ENCODE results near the gene BRCA2.

Gene BRCA2

GRCh38 chr13:32381539-32381938 is 66.2 kb downstream of the BRCA2 start:
- no peak overlapping the region for H3K4me3 ChIP-seq
- no peak overlapping the region for H3K27ac ChIP-seq

- H3K4me3 ChIP-seq, result no peak overlapping the region
- H3K27ac ChIP-seq, result no peak overlapping the region
These were observed 68.7 kb downstream of the BRCA2 start for GRCh38 chr13:32383836-32384618.

- no peak overlapping the region for H3K27ac ChIP-seq
- no peak overlapping the region for H3K4me3 ChIP-seq
These were observed 69.4 kb downstream of the BRCA2 start for GRCh38 chr13:32384702-32385101.

GRCh38 chr13:32385410-32385809 is 70.1 kb downstream of the BRCA2 start:
- Histone ChIP-seq H3K27ac (no peak overlapping the region), H3K4me3 (no peak overlapping the region)

- H3K27ac ChIP-seq, result no peak overlapping the region
- no peak overlapping the region for H3K4me3 ChIP-seq
These were observed 74.7 kb downstream of the BRCA2 start for GRCh38 chr13:32390048-32390447.

DNA sequence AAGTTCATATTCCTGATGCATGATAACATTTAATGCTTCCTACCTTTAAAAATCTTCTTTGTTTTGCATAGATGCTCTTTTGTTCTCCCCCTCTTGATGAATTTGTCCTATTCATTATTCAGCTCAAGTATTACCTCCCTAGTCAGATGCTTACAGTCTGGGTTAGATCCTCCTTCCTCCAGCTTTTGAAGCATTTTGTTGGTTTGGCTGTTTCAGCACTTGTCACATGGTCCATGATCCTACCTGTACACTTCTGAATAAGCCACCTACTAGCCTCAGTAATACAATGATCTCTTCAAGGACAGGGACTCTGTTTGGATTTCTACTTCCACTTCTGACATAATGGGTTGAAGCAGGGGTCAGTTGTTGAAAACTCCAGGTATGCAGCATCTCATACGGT is 75.2 kb downstream of the BRCA2 start:
- Histone ChIP-seq H3K27ac (no peak overlapping the region), H3K4me3 (no peak overlapping the region)

DNA sequence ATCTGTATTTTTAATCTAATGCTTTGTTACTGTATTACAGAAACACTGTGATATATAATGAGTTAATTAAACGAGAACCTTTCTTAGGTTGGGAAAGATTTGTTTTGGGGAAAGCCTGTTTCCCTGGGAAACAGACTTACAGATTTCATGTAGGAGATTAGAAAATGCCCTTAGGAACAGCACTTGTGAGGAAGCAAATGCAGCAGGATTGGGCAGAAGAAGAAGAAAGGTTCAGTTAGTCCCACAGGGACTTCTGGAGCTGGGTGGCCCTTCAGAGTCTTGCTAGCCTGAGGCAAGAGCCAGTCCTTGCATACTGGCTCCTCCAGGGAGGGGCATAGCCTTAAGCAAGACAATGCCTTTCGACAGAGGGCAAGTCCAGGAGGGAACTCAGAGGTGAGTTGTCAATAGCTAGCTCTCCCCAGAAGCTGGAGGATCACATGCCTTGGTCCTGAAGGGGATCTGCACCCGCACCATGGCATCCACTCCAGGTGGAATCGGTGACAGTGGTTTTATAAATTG is 75.9 kb downstream of the BRCA2 start:
- no peak overlapping the region for H3K27ac ChIP-seq
- H3K4me3 ChIP-seq, result no peak overlapping the region

DNA sequence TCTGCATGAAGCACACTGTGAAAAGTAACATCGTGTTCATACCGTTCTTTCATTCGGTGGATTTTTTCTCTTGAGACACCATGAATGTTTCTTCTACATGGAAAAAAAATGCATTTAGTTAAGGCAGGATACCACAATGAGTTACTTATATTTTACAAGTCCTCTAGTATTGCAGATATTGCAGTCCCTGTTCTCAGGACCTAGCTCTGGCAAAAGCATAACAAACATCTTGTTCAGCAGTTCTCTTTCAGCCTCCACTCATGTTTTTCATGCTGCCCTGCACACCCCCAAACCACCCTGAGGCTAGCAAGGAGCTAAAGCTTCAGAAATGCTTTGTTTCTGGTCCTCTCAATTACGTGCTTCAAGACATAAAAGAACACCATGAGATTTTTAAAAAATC is 87.8 kb downstream of the BRCA2 start:
- no peak overlapping the region for H3K27ac ChIP-seq

GRCh38 chr13:32407854-32408253 is 92.5 kb downstream of the BRCA2 start:
- no peak overlapping the region for H3K27ac ChIP-seq
- no peak overlapping the region for H3K4me3 ChIP-seq

More for the DNA sequence above, 87.8 kb downstream of the BRCA2 start:
- no peak overlapping the region for H3K4me3 ChIP-seq

DNA sequence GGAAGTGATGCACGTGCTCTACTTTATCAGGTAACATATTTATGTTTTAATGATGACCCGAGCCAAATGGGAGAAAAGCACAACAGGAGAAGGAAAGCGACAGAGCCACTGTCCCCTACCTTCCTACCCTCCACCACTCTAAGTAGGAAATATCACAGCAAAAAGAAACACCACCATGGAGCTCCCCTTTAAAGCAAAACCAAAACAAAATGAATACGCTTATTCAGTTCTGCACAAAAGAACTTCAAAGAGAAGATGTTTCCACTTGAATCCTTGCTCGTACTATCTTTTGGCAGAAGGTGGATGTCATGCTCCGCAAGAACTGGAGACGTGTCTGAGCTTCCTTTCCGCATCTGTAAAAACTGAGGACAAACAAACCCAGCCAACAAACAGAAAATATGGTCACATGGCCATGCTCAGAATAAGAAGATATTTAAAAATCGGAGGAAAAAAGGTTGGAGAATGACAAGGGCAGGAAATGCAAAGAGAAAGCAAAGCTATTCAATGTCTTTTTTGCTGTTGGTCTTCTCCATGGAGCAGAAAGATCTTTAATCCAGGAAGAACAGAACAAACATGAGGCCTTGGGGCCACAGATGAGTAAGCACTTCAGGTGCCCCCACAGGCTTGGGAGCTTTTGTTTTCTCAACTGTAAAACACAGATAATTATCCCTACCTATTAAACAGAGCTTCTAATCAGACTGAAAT is 93.1 kb downstream of the BRCA2 start:
- H3K27ac ChIP-seq, result no peak overlapping the region
- H3K4me3 ChIP-seq, result no peak overlapping the region

GRCh38 chr13:32409001-32409313 is 93.6 kb downstream of the BRCA2 start:
- Histone ChIP-seq H3K27ac (no peak overlapping the region), H3K4me3 (no peak overlapping the region)

DNA sequence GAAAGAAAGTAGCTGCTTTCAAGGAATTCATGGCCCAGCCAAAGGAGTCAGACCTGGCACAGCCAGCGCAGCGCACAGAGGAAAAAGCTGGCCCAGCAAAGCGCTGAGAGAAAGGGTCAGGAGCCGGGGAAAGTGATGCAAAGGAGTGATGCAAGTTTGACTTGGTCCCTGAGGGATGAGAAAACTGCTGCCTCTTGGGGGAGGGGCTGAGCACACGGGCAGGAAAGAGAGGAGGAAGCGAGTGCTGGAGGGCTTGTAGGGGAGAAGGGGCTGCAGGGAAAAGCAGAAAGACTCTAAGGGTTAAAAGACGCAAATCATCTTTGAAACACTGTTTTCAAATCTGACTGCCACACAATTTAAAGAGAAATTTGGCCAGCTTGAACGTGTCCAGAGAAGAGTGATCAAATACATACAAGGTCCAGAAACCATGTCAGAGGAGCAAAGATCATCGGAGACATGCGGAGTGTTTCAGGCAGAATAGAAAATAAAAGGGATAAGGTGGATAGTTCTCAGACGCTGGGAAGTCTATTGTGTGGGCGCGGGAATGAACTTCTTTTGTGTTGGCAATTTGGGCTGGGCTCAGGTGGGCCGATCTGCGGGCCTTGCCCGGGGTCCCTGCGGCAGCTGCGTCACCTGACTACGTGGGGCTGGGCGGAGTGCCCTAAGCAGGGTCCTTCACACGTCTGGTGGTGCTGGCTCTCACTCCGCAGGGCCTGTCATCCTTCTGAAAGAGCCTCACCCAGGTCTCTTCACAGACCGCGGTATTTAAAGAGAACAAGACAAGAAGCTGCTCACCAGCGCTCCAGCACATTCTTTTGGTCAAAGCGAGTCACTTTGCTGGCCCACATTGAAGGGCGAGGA is 94.5 kb downstream of the BRCA2 start:
- H3K4me3 ChIP-seq, result no peak overlapping the region
- no peak overlapping the region for H3K27ac ChIP-seq

DNA sequence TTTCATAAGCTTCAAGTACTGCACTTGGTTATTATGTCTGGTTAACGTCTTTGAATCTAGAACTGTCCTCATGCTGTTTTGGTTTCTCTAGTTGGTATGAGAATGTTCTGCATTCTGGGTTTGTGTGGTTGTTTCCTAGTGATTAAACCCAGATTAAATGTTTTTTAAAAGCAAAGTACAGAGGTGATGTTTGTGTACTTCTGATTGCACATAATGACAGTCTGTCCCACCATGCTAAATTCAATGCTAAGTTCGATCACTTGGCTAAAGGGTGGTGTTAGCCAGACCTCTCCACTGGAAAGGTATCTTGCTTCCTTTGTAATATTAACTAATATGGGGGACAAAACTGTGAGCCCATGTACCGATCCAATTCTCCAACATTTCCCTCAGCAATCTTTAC is 98.0 kb downstream of the BRCA2 start:
- no peak overlapping the region for H3K27ac ChIP-seq
- H3K4me3 ChIP-seq, result no peak overlapping the region

DNA sequence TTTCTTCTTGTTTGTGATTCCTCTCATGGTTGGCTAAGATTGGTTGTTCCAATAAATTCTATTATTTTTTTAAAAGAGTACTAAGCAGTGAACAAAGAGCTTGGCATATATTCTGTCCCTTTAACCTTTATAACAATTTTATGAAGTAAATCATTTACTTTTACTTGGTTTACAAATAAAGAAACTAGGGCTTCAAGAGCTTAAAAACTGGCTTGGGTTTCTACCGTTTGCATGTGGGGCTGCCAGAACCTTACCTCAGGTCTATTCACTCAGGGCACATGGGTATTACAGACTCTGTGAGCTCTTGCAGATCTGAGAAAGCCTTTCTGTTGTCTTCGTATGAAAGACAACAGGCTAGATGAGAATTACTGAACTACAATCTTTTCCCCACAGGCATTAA is 99.3 kb downstream of the BRCA2 start:
- no peak overlapping the region for H3K4me3 ChIP-seq

GRCh38 chr13:32415019-32415418 is 99.7 kb downstream of the BRCA2 start:
- H3K27ac ChIP-seq, result no peak overlapping the region
- H3K4me3 ChIP-seq, result no peak overlapping the region

More for the DNA sequence above, 99.3 kb downstream of the BRCA2 start:
- no peak overlapping the region for H3K27ac ChIP-seq

GRCh38 chr13:32417995-32418394 is 102.7 kb downstream of the BRCA2 start:
- Histone ChIP-seq H3K27ac (no peak overlapping the region), H3K4me3 (no peak overlapping the region)

GRCh38 chr13:32419862-32420261 is 104.6 kb downstream of the BRCA2 start:
- H3K27ac ChIP-seq, result no peak overlapping the region

DNA sequence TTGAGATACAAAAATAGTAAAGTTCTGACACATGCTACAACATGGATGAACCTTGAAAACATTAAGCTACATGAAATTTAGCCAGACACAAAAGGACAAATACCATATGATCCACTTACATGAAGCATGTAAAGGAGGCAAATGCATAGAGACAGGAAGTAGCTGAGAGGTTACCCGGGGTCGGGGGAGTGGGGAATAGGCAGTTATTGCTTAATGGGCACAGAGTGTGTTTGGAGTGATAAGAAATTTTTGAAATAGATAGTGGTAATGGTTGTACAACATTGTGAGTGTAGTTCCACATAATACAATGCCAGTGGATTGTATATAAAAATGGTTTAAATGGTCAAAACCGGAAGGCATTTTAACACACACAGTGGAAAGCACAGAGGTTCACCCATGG is 108.3 kb downstream of the BRCA2 start:
- Histone ChIP-seq H3K27ac (no peak overlapping the region), H3K4me3 (no peak overlapping the region)

More at GRCh38 chr13:32419862-32420261, 104.6 kb downstream of the BRCA2 start:
- H3K4me3 ChIP-seq, result no peak overlapping the region

- Histone ChIP-seq H3K4me3 (no peak overlapping the region), H3K27ac (peak overlapping the region in 2 of 21 experiments; percentile 93 to 94)
These were observed 109.8 kb downstream of the BRCA2 start for GRCh38 chr13:32425158-32425557.

All from skin epidermis (tissue), 12 donors.